ENCODE measurements around the gene PPP1R13B. TPM values are rescaled to one million over a fixed set of nuclear protein-coding genes. Genes with fewer than 3 reads are reported as not detected.

The PPP1R13B gene
- total RNA-seq, 4 donors from 2014 or later = 5.6 to 71.6 (median 18.2) TPM

DNA sequence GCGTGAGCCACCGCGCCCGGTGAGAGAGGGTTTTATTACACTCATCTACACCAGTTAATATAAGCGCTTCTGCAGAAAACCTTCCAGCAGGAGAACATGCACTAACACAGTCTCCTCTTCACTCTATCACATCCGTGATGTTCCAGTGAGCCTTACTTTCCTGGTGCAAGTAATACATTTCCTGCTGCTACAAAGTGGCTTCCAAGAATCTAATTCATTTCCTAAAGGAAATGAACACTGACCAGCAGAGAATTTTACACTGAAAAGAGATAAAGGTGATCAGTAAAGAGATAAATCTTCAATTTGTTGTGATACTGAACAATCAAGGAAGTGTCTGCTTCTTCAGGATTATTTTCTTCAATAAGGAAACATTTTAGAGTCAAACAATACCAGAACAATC is 92.3 kb downstream of the PPP1R13B start:
- H3K27me3 ChIP-seq = no peaks in the 10 kb centered on the region
- no peak for TF ChIP-seq POLR2A (IDR thresholded peaks at IDR 0.05)
- TF ChIP-seq, protein P1, sequence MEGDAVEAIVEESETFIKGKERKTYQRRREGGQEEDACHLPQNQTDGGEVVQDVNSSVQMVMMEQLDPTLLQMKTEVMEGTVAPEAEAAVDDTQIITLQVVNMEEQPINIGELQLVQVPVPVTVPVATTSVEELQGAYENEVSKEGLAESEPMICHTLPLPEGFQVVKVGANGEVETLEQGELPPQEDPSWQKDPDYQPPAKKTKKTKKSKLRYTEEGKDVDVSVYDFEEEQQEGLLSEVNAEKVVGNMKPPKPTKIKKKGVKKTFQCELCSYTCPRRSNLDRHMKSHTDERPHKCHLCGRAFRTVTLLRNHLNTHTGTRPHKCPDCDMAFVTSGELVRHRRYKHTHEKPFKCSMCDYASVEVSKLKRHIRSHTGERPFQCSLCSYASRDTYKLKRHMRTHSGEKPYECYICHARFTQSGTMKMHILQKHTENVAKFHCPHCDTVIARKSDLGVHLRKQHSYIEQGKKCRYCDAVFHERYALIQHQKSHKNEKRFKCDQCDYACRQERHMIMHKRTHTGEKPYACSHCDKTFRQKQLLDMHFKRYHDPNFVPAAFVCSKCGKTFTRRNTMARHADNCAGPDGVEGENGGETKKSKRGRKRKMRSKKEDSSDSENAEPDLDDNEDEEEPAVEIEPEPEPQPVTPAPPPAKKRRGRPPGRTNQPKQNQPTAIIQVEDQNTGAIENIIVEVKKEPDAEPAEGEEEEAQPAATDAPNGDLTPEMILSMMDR (IDR thresholded peaks at IDR 0.05) = no peak
- intact Hi-C loops (cut with DNase I; ENCODE audit: low total_unique reads) = no loop called here
- no peak overlapping the region for H3K4me3 ChIP-seq
- no peak overlapping the region for H3K27ac ChIP-seq
- no peaks in the 10 kb centered on the region for H3K4me1 ChIP-seq
- DNase-seq = no peak
- no peaks in the 10 kb centered on the region for H3K36me3 ChIP-seq
- H3K9me3 ChIP-seq = no peaks in the 10 kb centered on the region

DNA sequence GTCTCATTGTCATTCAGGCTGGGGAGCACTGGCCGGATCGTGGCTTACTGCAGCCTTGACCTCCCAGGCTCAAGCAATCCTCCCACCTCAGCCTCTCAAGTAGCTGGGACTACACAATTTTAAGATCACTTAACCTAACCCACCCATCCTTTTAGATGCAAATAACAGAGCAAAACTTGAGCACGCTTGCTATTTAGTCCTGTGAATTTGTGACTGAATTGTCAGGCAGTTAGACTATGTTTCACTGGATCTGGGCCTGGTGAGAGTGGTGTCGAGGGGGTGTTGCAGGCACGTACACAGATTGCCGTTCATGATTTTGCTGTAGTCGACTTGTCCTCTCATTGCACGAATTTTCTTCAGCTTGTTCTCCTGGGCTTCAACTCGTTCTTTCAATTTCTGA is 93.6 kb downstream of the PPP1R13B start:
- no peaks in the 10 kb centered on the region for H3K9me3 ChIP-seq
- H3K4me1 ChIP-seq = no peaks in the 10 kb centered on the region
- H3K27me3 ChIP-seq = no peaks in the 10 kb centered on the region
- H3K36me3 ChIP-seq = no peaks in the 10 kb centered on the region
- no peak overlapping the region for H3K27ac ChIP-seq
- intact Hi-C loops (cut with DNase I; ENCODE audit: low total_unique reads) = no loop called here
- no peak for DNase-seq
- TF ChIP-seq, protein P1 (IDR thresholded peaks at IDR 0.05) = no peak
- TF ChIP-seq POLR2A (IDR thresholded peaks at IDR 0.05) = no peak
- no peak overlapping the region for H3K4me3 ChIP-seq

DNA sequence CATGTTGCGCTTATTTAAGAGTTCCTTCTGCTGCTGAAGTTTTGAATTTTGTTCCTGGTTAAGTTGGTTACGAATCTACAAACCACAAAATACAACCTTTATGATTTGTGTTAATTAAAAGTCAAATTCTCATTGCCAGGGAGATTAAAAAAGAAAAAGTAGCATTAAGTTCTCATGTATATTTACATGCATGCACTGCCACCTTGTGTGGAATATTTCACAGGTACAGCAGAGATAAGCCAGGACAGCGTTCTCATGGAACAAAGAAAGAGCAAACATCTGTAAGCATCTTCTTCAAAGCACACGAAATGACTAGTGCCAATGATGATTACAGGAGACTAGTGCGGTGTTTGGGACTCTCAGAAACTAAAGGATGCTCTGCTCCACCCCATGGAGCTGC is 97.5 kb downstream of the PPP1R13B start:
- no peaks in the 10 kb centered on the region for H3K36me3 ChIP-seq
- intact Hi-C loops (cut with DNase I; ENCODE audit: low total_unique reads) = no loop called here
- no peak overlapping the region for H3K4me3 ChIP-seq
- TF ChIP-seq POLR2A (IDR thresholded peaks at IDR 0.05) = no peak
- TF ChIP-seq, protein P1 (IDR thresholded peaks at IDR 0.05) = peak in 3 of 4 experiments; percentile 22 to 41 (median 29)
- H3K27me3 ChIP-seq = no peaks in the 10 kb centered on the region
- no peaks in the 10 kb centered on the region for H3K9me3 ChIP-seq
- no peaks in the 10 kb centered on the region for H3K4me1 ChIP-seq
- no peak for DNase-seq
- no peak overlapping the region for H3K27ac ChIP-seq

DNA sequence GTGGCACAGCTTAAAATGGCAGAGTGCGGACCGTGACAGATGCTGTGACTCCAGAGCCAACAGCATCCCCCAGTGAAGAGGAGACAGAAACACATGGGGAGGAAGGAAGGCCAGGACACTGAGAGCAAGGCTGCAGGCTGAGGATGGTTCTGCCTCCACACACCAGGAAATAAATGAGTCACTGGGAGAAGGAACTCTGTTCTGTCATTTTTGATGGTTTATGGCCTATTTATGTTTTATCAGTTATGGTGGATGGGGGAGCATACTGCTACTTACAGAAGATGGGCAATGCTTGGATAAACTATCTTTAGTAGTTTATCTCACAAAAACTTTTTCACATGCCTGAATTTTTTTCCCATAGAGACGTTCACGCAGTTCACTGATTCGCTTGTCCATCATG is 97.9 kb downstream of the PPP1R13B start:
- Histone ChIP-seq H3K27ac (no peak overlapping the region), H3K36me3 (no peaks in the 10 kb centered on the region), H3K9me3 (no peaks in the 10 kb centered on the region), H3K27me3 (no peaks in the 10 kb centered on the region), H3K4me1 (no peaks in the 10 kb centered on the region), H3K4me3 (no peak overlapping the region)
- no peak for DNase-seq
- no peak for TF ChIP-seq POLR2A (IDR thresholded peaks at IDR 0.05)
- TF ChIP-seq, protein P1 (IDR thresholded peaks at IDR 0.05) = no peak
- intact Hi-C loops (cut with DNase I; ENCODE audit: low total_unique reads) = no loop called here

DNA sequence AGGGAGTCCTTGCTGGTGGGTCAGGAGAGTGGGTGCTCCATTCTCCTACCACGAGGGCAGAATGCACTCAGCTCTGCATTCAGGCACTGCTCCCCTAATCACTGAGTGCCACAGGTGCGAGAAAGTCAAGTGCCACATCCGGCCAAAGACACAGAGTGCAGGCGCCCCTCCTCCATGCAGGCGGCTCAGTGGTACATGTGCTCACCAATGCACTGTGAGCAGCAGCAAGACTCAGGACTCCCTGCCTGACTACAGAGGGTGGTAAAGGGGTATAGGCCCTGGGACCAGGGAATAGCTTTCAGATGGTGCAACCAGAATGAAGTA is 98.9 kb downstream of the PPP1R13B start:
- intact Hi-C loops (cut with DNase I; ENCODE audit: low total_unique reads) = no loop called here
- no peaks in the 10 kb centered on the region for H3K9me3 ChIP-seq
- DNase-seq = no peak

More for the DNA sequence above, 98.9 kb downstream of the PPP1R13B start:
- H3K36me3 ChIP-seq = no peaks in the 10 kb centered on the region
- H3K27me3 ChIP-seq = no peaks in the 10 kb centered on the region
- H3K4me1 ChIP-seq = no peaks in the 10 kb centered on the region
- no peak overlapping the region for H3K27ac ChIP-seq
- no peak for TF ChIP-seq POLR2A (IDR thresholded peaks at IDR 0.05)
- TF ChIP-seq, protein P1 (IDR thresholded peaks at IDR 0.05) = no peak
- H3K4me3 ChIP-seq = no peak overlapping the region
